Breast epithelium (tissue), 3 donors: ENCODE data around the gene MACROD2.

Experiments
- POLR2A ChIP-seq: fragments of 450-650 bp; IDR thresholded peaks from one replicate; pipeline ENCODE4 v1.6.1; 2016; ENCODE audit warnings: antibody characterized with exemption, mild to moderate bottlenecking, moderate library complexity
- TF ChIP-seq, protein P1 (sequence below), 3 donors: fragments of 450-650 bp; IDR thresholded peaks; one replicate each; pipeline ENCODE4 v1.5.1; 2016 to 2017; ENCODE audit warnings: antibody characterized with exemption in 3 of 3, mild to moderate bottlenecking in 3 of 3, moderate library complexity in 3 of 3

DNA sequence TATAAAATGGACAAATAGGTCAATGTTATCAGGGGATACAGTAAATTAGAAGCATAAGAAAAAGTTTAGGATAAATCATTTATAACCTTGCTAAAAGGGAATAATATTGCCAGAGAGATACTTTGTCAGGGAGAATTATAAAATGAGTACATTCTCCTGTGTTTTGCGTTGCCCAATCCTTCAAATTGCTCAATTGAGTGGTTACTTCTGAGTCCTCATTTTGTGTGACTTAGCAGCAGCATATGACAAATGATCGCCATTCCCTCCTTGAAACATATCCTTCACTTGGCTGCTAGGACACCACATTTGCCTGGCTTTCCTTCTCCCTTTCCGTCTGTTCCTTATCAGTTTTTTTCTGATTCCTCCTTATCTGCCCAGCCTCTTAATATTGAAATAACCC, 448.8 kb downstream of the MACROD2 start:
- TF ChIP-seq, protein P1, sequence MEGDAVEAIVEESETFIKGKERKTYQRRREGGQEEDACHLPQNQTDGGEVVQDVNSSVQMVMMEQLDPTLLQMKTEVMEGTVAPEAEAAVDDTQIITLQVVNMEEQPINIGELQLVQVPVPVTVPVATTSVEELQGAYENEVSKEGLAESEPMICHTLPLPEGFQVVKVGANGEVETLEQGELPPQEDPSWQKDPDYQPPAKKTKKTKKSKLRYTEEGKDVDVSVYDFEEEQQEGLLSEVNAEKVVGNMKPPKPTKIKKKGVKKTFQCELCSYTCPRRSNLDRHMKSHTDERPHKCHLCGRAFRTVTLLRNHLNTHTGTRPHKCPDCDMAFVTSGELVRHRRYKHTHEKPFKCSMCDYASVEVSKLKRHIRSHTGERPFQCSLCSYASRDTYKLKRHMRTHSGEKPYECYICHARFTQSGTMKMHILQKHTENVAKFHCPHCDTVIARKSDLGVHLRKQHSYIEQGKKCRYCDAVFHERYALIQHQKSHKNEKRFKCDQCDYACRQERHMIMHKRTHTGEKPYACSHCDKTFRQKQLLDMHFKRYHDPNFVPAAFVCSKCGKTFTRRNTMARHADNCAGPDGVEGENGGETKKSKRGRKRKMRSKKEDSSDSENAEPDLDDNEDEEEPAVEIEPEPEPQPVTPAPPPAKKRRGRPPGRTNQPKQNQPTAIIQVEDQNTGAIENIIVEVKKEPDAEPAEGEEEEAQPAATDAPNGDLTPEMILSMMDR (IDR thresholded peaks at IDR 0.05), result no peak
- TF ChIP-seq POLR2A, result no peak
